ENCODE measurements around the gene OBP2B. TPM values are rescaled to one million over a fixed set of nuclear protein-coding genes. Genes with fewer than 3 reads are reported as not detected.
"Not testable (repeated sequence)": the region's sequence is repeated elsewhere in the genome, so short reads cannot be mapped to it uniquely, and the experiment has no call there.

The OBP2B gene, protein sequence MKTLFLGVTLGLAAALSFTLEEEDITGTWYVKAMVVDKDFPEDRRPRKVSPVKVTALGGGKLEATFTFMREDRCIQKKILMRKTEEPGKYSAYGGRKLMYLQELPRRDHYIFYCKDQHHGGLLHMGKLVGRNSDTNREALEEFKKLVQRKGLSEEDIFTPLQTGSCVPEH
- not detected in 2 replicates for total RNA-seq (ENCODE audit: low replicate concordance)

GRCh38 chr9:133208880-133209300 is at the start of gene OBP2B:
Gene OBP2B, minus strand, starts transcription at chr9:133209250. Its CDS starts 51 bp downstream, at chr9:133209199.
- H3K4me3 ChIP-seq (ENCODE audit: low read depth, low read length); DNase-seq (ENCODE audit: low read depth): not testable (repeated sequence)

- TF ChIP-seq, protein P1, sequence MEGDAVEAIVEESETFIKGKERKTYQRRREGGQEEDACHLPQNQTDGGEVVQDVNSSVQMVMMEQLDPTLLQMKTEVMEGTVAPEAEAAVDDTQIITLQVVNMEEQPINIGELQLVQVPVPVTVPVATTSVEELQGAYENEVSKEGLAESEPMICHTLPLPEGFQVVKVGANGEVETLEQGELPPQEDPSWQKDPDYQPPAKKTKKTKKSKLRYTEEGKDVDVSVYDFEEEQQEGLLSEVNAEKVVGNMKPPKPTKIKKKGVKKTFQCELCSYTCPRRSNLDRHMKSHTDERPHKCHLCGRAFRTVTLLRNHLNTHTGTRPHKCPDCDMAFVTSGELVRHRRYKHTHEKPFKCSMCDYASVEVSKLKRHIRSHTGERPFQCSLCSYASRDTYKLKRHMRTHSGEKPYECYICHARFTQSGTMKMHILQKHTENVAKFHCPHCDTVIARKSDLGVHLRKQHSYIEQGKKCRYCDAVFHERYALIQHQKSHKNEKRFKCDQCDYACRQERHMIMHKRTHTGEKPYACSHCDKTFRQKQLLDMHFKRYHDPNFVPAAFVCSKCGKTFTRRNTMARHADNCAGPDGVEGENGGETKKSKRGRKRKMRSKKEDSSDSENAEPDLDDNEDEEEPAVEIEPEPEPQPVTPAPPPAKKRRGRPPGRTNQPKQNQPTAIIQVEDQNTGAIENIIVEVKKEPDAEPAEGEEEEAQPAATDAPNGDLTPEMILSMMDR (IDR thresholded peaks at IDR 0.05; ENCODE audit: insufficient read depth, low read length): no peak
- H3K4me3 ChIP-seq (ENCODE audit: low read depth, low read length): no peak overlapping the region
- DNase-seq (ENCODE audit: low read depth): no peak
Observed at GRCh38 chr9:133258061-133259015, 49.3 kb upstream of the OBP2B start.

GRCh38 chr9:133257465-133257956 is 48.5 kb upstream of the OBP2B start:
- TF ChIP-seq, protein P1 (IDR thresholded peaks at IDR 0.05; ENCODE audit: insufficient read depth, low read length): no peak
- DNase-seq (ENCODE audit: low read depth): no peak
- no peak overlapping the region for H3K4me3 ChIP-seq (ENCODE audit: low read depth, low read length)

DNA sequence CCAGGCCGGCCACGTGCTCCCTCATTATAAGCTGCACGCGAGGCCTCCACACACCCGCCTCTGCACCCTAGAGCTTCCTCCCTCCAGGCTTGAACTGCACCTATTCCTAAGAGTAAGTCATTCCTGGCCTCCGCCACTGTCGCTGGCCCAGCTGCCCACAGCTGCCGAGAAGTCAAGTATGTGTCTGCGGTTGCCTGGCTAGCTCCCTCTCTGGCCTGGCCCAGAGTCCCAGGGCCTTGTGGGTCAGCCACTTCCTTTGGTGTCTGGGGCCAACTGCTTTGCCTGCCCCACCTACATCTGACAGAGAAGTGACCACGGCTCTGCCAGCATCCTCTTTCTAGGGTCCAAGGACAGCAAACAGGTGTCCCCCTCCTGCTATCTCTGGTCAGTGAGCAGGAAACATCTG is 47.6 kb upstream of the OBP2B start:
- DNase-seq (ENCODE audit: low read depth): no peak
- no peak overlapping the region for H3K4me3 ChIP-seq (ENCODE audit: low read depth, low read length)
- TF ChIP-seq, protein P1 (IDR thresholded peaks at IDR 0.05; ENCODE audit: insufficient read depth, low read length): no peak

- TF ChIP-seq, protein P1 (IDR thresholded peaks at IDR 0.05; ENCODE audit: insufficient read depth, low read length): no peak
- no peak overlapping the region for H3K4me3 ChIP-seq (ENCODE audit: low read depth, low read length)
- DNase-seq (ENCODE audit: low read depth): no peak
Observed at GRCh38 chr9:133256136-133256461, 47.0 kb upstream of the OBP2B start.

DNA sequence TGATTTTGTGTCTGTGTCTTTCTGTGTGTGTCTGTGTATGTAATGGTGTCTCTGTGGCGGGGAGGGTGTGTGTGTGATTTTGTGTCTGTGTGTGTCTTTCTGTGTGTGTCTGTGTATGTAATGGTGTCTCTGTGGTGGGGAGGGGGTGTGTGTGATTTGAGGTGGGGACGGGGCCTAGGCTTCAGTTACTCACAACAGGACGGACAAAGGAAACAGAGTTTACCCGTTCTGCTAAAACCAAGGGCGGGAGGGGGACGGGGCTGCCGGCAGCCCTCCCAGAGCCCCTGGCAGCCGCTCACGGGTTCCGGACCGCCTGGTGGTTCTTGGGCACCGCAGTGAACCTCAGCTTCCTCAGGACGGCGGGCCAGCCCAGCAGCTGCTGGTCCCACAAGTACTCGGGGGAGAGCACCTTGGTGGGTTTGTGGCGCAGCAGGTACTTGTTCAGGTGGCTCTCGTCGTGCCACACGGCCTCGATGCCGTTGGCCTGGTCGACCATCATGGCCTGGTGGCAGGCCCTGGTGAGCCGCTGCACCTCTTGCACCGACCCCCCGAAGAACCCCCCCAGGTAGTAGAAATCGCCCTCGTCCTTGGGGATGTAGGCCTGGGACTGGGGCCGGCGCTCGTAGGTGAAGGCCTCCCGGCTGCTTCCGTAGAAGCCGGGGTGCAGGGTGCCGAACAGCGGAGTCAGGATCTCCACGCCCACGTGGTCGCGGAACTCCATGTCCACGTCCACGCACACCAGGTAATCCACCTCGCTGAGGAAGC is 46.5 kb upstream of the OBP2B start:
- TF ChIP-seq, protein P1 (IDR thresholded peaks at IDR 0.05; ENCODE audit: insufficient read depth, low read length): no peak
- DNase-seq (ENCODE audit: low read depth): no peak
- H3K4me3 ChIP-seq (ENCODE audit: low read depth, low read length): no peak overlapping the region
